ENCODE data around the gene NHLH1.

NHLH1 gene

DNA sequence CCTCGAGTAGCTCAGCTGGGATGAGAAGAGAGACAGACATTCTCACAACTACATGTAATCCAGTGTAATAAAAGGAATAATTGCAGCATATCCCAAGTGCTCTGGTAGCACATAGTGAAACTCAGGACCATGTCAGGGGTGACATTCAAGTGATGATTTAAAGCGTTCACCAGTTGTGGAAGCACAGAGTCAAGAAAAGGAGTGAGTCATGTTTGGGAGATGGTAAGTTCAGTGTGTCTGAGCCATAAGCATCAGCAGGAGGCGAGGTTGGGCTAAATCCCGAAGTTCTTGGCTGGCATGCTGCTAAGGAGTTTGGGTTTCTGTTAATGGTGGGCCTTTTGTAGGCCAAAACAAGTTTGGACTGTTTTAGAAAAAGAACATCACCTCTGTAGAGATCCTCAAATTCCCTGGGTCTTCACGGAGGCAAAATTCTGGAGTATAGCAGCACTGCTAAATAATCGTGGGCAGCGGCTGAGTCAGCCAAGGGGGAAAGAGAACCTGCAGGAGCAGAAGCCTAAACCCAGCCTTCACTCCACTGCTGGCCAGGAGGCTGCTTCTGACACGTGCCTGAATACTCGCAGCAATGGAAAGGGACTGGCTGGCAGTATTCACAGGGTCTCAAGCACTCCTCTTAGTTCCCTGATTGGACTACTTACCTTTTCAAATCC lies 7.2 kb upstream of the NHLH1 start (continued):
- TF ChIP-seq ZC3H10 (CRISPR knock-in tag; IDR thresholded peaks at IDR 0.05) = no peak

DNA sequence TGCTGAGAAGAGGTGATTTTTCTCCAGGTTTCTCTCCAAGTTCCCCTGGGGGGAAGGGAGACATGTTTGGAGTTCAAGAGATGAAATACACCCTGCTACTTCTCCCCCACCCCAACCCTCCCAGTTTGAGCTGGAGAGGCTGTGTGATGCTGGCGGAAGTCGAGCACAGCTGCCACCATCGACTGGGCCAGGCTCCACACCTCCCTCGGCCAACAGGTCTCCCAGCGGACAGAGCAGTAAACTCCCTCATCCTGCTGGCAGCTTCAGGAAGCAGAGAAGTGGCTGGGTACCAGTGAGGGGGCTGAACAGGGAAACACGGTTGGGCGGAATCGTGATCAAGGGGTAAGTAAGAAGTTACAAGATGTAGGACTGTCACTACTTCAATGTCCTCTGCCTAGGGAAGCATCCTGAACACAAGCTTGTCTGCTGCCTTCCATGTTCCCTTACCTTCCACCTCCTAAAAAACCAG lies 6.6 kb upstream of the NHLH1 start:
- TF ChIP-seq BACH2 (CRISPR knock-in tag; IDR thresholded peaks at IDR 0.05; ENCODE audit: borderline replicate concordance) (no peak), ZFP30 (CRISPR knock-in tag; IDR thresholded peaks at IDR 0.05) (no peak), TOX (CRISPR knock-in tag; IDR thresholded peaks at IDR 0.05; ENCODE audit: borderline replicate concordance) (no peak), ARNTL (CRISPR knock-in tag; IDR thresholded peaks at IDR 0.05; ENCODE audit: borderline replicate concordance, low read depth) (no peak), ZNF70 (CRISPR knock-in tag; IDR thresholded peaks at IDR 0.05) (no peak), PPARA (CRISPR knock-in tag; IDR thresholded peaks at IDR 0.05; ENCODE audit: borderline replicate concordance) (no peak), GLIS3 (CRISPR knock-in tag; IDR thresholded peaks at IDR 0.05) (no peak), OSR1 (CRISPR knock-in tag; IDR thresholded peaks at IDR 0.05) (no peak), RARB (CRISPR knock-in tag; IDR thresholded peaks at IDR 0.05) (no peak), CSDC2 (CRISPR knock-in tag; IDR thresholded peaks at IDR 0.05) (no peak), SNAI2 (CRISPR knock-in tag; IDR thresholded peaks at IDR 0.05) (no peak)
- TF ChIP-seq, protein P1, sequence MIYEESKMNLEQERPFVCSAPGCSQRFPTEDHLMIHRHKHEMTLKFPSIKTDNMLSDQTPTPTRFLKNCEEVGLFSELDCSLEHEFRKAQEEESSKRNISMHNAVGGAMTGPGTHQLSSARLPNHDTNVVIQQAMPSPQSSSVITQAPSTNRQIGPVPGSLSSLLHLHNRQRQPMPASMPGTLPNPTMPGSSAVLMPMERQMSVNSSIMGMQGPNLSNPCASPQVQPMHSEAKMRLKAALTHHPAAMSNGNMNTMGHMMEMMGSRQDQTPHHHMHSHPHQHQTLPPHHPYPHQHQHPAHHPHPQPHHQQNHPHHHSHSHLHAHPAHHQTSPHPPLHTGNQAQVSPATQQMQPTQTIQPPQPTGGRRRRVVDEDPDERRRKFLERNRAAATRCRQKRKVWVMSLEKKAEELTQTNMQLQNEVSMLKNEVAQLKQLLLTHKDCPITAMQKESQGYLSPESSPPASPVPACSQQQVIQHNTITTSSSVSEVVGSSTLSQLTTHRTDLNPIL (CRISPR knock-in tag; IDR thresholded peaks at IDR 0.05; ENCODE audit: low read depth) = no peak
- TF ChIP-seq, protein P2, sequence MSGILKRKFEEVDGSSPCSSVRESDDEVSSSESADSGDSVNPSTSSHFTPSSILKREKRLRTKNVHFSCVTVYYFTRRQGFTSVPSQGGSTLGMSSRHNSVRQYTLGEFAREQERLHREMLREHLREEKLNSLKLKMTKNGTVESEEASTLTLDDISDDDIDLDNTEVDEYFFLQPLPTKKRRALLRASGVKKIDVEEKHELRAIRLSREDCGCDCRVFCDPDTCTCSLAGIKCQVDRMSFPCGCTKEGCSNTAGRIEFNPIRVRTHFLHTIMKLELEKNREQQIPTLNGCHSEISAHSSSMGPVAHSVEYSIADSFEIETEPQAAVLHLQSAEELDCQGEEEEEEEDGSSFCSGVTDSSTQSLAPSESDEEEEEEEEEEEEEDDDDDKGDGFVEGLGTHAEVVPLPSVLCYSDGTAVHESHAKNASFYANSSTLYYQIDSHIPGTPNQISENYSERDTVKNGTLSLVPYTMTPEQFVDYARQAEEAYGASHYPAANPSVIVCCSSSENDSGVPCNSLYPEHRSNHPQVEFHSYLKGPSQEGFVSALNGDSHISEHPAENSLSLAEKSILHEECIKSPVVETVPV (CRISPR knock-in tag; IDR thresholded peaks at IDR 0.05) = no peak
- TF ChIP-seq, protein P3, sequence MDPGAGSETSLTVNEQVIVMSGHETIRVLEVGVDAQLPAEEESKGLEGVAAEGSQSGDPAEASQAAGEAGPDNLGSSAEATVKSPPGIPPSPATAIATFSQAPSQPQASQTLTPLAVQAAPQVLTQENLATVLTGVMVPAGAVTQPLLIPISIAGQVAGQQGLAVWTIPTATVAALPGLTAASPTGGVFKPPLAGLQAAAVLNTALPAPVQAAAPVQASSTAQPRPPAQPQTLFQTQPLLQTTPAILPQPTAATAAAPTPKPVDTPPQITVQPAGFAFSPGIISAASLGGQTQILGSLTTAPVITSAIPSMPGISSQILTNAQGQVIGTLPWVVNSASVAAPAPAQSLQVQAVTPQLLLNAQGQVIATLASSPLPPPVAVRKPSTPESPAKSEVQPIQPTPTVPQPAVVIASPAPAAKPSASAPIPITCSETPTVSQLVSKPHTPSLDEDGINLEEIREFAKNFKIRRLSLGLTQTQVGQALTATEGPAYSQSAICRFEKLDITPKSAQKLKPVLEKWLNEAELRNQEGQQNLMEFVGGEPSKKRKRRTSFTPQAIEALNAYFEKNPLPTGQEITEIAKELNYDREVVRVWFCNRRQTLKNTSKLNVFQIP (CRISPR knock-in tag; IDR thresholded peaks at IDR 0.05; ENCODE audit: borderline replicate concordance, low read depth) = no peak

DNA sequence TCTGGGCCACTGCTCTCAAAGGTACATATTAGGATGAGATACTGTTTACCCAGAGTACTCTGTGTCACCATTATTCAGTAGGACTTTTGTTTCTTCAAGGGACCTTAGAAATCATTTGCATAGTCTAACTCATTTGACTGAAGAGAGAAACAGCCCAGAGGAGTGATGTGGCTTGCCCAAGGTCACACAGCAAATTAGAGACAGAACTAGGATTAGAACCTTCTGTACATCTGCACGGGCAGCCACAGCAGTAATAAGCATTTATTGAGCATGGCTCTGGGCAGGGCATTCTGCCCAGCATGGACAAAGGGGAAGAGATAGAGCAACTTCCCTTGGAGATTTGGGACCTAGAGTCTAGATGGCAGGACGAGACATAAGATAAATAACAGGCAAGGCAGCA lies 5.7 kb upstream of the NHLH1 start:
- TF ChIP-seq, protein P2 (CRISPR knock-in tag; IDR thresholded peaks at IDR 0.05) = no peak
- TF ChIP-seq ZFP30 (CRISPR knock-in tag; IDR thresholded peaks at IDR 0.05) (no peak), TOX (CRISPR knock-in tag; IDR thresholded peaks at IDR 0.05; ENCODE audit: borderline replicate concordance) (no peak), GLIS3 (CRISPR knock-in tag; IDR thresholded peaks at IDR 0.05) (no peak), ZFP3 (CRISPR knock-in tag; IDR thresholded peaks at IDR 0.05) (no peak), CSDC2 (CRISPR knock-in tag; IDR thresholded peaks at IDR 0.05) (no peak), RARB (CRISPR knock-in tag; IDR thresholded peaks at IDR 0.05) (no peak), ESRRG (CRISPR knock-in tag; IDR thresholded peaks at IDR 0.05) (no peak), ARNTL (CRISPR knock-in tag; IDR thresholded peaks at IDR 0.05; ENCODE audit: borderline replicate concordance, low read depth) (no peak), BACH2 (CRISPR knock-in tag; IDR thresholded peaks at IDR 0.05; ENCODE audit: borderline replicate concordance) (no peak), ZNF70 (CRISPR knock-in tag; IDR thresholded peaks at IDR 0.05) (no peak), OSR1 (CRISPR knock-in tag; IDR thresholded peaks at IDR 0.05) (no peak)
- TF ChIP-seq, protein P4, sequence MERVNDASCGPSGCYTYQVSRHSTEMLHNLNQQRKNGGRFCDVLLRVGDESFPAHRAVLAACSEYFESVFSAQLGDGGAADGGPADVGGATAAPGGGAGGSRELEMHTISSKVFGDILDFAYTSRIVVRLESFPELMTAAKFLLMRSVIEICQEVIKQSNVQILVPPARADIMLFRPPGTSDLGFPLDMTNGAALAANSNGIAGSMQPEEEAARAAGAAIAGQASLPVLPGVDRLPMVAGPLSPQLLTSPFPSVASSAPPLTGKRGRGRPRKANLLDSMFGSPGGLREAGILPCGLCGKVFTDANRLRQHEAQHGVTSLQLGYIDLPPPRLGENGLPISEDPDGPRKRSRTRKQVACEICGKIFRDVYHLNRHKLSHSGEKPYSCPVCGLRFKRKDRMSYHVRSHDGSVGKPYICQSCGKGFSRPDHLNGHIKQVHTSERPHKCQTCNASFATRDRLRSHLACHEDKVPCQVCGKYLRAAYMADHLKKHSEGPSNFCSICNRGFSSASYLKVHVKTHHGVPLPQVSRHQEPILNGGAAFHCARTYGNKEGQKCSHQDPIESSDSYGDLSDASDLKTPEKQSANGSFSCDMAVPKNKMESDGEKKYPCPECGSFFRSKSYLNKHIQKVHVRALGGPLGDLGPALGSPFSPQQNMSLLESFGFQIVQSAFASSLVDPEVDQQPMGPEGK (CRISPR knock-in tag; IDR thresholded peaks at IDR 0.05; ENCODE audit: borderline replicate concordance) = no peak
- ATAC-seq = no peak

More for the DNA sequence above, 6.6 kb upstream of the NHLH1 start:
- ATAC-seq = no peak

DNA sequence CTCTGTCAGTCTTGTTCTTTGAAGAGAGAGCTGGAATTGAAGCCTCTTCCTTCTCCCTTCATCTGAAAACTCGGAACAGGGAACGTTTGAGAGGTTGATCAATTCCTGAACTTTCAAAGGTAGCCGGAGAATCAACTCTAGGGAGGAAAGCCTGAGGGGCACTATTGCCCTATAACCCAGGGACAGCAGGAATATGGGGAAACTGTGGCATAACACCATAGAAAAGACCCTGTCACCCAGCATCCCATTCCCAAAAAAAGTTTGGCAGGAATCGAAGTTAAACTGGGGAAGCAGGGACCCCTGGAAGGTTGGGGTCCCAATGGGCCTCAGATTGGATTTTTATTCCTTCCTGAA lies 5.1 kb upstream of the NHLH1 start:
- ATAC-seq = no peak
- no peak for TF ChIP-seq ZNF8 (CRISPR knock-in tag; IDR thresholded peaks at IDR 0.05)
- no peak for TF ChIP-seq SNAI2 (CRISPR knock-in tag; IDR thresholded peaks at IDR 0.05)
- TF ChIP-seq TOX (CRISPR knock-in tag; IDR thresholded peaks at IDR 0.05; ENCODE audit: borderline replicate concordance) = no peak
- TF ChIP-seq OSR1 (CRISPR knock-in tag; IDR thresholded peaks at IDR 0.05) = no peak
- TF ChIP-seq CSDC2 (CRISPR knock-in tag; IDR thresholded peaks at IDR 0.05) = no peak
- TF ChIP-seq, protein P4 (CRISPR knock-in tag; IDR thresholded peaks at IDR 0.05; ENCODE audit: borderline replicate concordance) = no peak
- TF ChIP-seq BACH2 (CRISPR knock-in tag; IDR thresholded peaks at IDR 0.05; ENCODE audit: borderline replicate concordance) = no peak
- TF ChIP-seq, protein P3 (CRISPR knock-in tag; IDR thresholded peaks at IDR 0.05; ENCODE audit: borderline replicate concordance, low read depth) = no peak
- TF ChIP-seq, protein P2 (CRISPR knock-in tag; IDR thresholded peaks at IDR 0.05) = no peak
- no peak for TF ChIP-seq ZC3H10 (CRISPR knock-in tag; IDR thresholded peaks at IDR 0.05)

All from SK-N-SH treated with all-trans-retinoic acid at 6 μM for 48 hours (cell line).